ENCODE data around the gene INPP5D. TPM values are rescaled to one million over a fixed set of nuclear protein-coding genes. Genes with fewer than 3 reads are reported as not detected.

INPP5D gene
- total and polyA plus RNA-seq, 2 donors (not counting 1 experiment from before 2014, with no cell fraction given), result 152 to 444 TPM

- 93% methylated on average over 3 of the region's 4 CpGs for WGBS (ENCODE audit: insufficient coverage)
- peak overlapping the region; percentile 70 for H3K27ac Mint-ChIP-seq
- peaks cover 100% of the 10 kb centered on the region for H3K79me2 ChIP-seq (ENCODE audit: control insufficient read depth, insufficient read depth, low read length)
- H3K9me3 Mint-ChIP-seq (ENCODE audit: insufficient read depth), result no peaks in the 10 kb centered on the region
- H3K4me1 ChIP-seq (ENCODE audit: control insufficient read depth in 2 of 2, insufficient read depth in 2 of 2, low read length in 2 of 2), result peaks cover 41 to 75% of the 10 kb centered on the region in 2 donors
- intact Hi-C loops (cut with micrococcal nuclease), result no loop called here
- H3K4me3 ChIP-seq (ENCODE audit: control extremely low read depth in 1 of 5, extremely low read depth in 1 of 5, insufficient read depth in 1 of 5, low read depth in 2 of 5, low read length in 4 of 5), result no peak overlapping the region
- peaks cover 0 to 43% of the 10 kb centered on the region in 2 experiments for H3K36me3 ChIP-seq (replicated peaks in 1 of 2; ENCODE audit: control extremely low read depth in 1 of 2, control insufficient read depth in 1 of 2, extremely low read depth in 1 of 2, insufficient read depth in 2 of 2, low read length in 1 of 2)
- no peaks in the 10 kb centered on the region for H3K27me3 ChIP-seq (replicated peaks in 1 of 4; ENCODE audit: control extremely low read depth in 1 of 4, control insufficient read depth in 3 of 4, insufficient read depth in 4 of 4, low read length in 3 of 4)
- no peak for DNase-seq
- no peak overlapping the region for H3K27ac ChIP-seq (ENCODE audit: low read length in 2 of 2)
- H3K27me3 Mint-ChIP-seq, result no peaks in the 10 kb centered on the region
- no peak overlapping the region for H3K4me3 Mint-ChIP-seq
- peaks cover 99% of the 10 kb centered on the region for H4K20me1 ChIP-seq (ENCODE audit: control insufficient read depth, insufficient read depth, low read length, poor library complexity, severe bottlenecking)
- POLR2A ChIA-PET, result no interaction called here
- no peak overlapping the region for H2AFZ ChIP-seq (ENCODE audit: insufficient read depth, low read depth, low read length, poor library complexity, severe bottlenecking)
- H3K4me2 ChIP-seq (replicated peaks; ENCODE audit: low read depth, low read length, poor library complexity, severe bottlenecking), result no peak overlapping the region
- no peak for ATAC-seq (ENCODE audit: low read depth)
- peaks cover 72% of the 10 kb centered on the region for H3K4me1 Mint-ChIP-seq
- TF ChIP-seq CTCF (IDR thresholded peaks at IDR 0.05), result no peak
- TF ChIP-seq EZH2 (IDR thresholded peaks at IDR 0.05; ENCODE audit: borderline replicate concordance, insufficient read depth, low read depth, low read length, poor library complexity, severe bottlenecking), result no peak
- H3K9me3 ChIP-seq (ENCODE audit: control extremely low read depth in 1 of 3, control insufficient read depth in 2 of 3, insufficient read depth in 1 of 3, low read length in 2 of 3), result no peaks in the 10 kb centered on the region
- CTCF ChIA-PET, result no interaction called here
- no peak overlapping the region for H3K9ac ChIP-seq (ENCODE audit: low read length)
These were observed 52.2 kb downstream of the INPP5D start for GRCh38 chr2:233112329-233112728.

GRCh38 chr2:233112776-233113452, 52.8 kb downstream of the INPP5D start:
- DNase-seq (no peak), ATAC-seq (ENCODE audit: low read depth) (no peak)
- Histone ChIP-seq H3K27ac (ENCODE audit: low read length in 2 of 2) (peak overlapping the region in 1 of 2 donors; percentile 75), H3K4me3 (ENCODE audit: control extremely low read depth in 1 of 5, extremely low read depth in 1 of 5, insufficient read depth in 1 of 5, low read depth in 2 of 5, low read length in 4 of 5) (no peak overlapping the region), H3K27me3 (replicated peaks in 1 of 4; ENCODE audit: control extremely low read depth in 1 of 4, control insufficient read depth in 3 of 4, insufficient read depth in 4 of 4, low read length in 3 of 4) (no peaks in the 10 kb centered on the region), H2AFZ (ENCODE audit: insufficient read depth, low read depth, low read length, poor library complexity, severe bottlenecking) (no peak overlapping the region), H4K20me1 (ENCODE audit: control insufficient read depth, insufficient read depth, low read length, poor library complexity, severe bottlenecking) (peaks cover 99% of the 10 kb centered on the region), H3K4me1 (ENCODE audit: control insufficient read depth in 2 of 2, insufficient read depth in 2 of 2, low read length in 2 of 2) (peaks cover 40 to 75% of the 10 kb centered on the region in 2 donors), H3K9ac (ENCODE audit: low read length) (no peak overlapping the region), H3K4me2 (replicated peaks; ENCODE audit: low read depth, low read length, poor library complexity, severe bottlenecking) (peak overlapping the region; percentile 48), H3K36me3 (replicated peaks in 1 of 2; ENCODE audit: control extremely low read depth in 1 of 2, control insufficient read depth in 1 of 2, extremely low read depth in 1 of 2, insufficient read depth in 2 of 2, low read length in 1 of 2) (peaks cover 0 to 48% of the 10 kb centered on the region in 2 experiments), H3K9me3 (ENCODE audit: control extremely low read depth in 1 of 3, control insufficient read depth in 2 of 3, insufficient read depth in 1 of 3, low read length in 2 of 3) (no peaks in the 10 kb centered on the region), H3K79me2 (ENCODE audit: control insufficient read depth, insufficient read depth, low read length) (peaks cover 100% of the 10 kb centered on the region)
- H3K27ac Mint-ChIP-seq, result peak overlapping the region; percentile 64
- WGBS (ENCODE audit: insufficient coverage), result 93% methylated on average over 4 of the region's 6 CpGs
- H3K27me3 Mint-ChIP-seq, result no peaks in the 10 kb centered on the region
- ChIA-PET CTCF (no interaction called here), POLR2A (interaction anchor here (1.0 kb wide), 1 partner anchor 11 kb away, joined by 6 read pairs; no protein-coding TSS in a partner anchor)
- TF ChIP-seq CTCF (IDR thresholded peaks at IDR 0.05) (no peak), EZH2 (IDR thresholded peaks at IDR 0.05; ENCODE audit: borderline replicate concordance, insufficient read depth, low read depth, low read length, poor library complexity, severe bottlenecking) (no peak)
- H3K4me1 Mint-ChIP-seq, result peaks cover 72% of the 10 kb centered on the region
- H3K4me3 Mint-ChIP-seq, result no peak overlapping the region
- intact Hi-C loops (cut with micrococcal nuclease), result loop anchor here (1.0 kb wide), 1 partner anchor 11 kb away; no protein-coding TSS in a partner anchor
- no peaks in the 10 kb centered on the region for H3K9me3 Mint-ChIP-seq (ENCODE audit: insufficient read depth)
